SK-N-SH (cell line): ENCODE data around the gene NPR1.

Experiments used
- NFIC ChIP-seq: IDR thresholded peaks from 2 replicates; pipeline ENCODE4 v1.4.0; 2012; ENCODE audit warnings: borderline replicate concordance
- YY1 ChIP-seq: IDR thresholded peaks from 2 replicates; pipeline ENCODE4 v1.4.0; 2012; ENCODE audit warnings: low read depth, mild to moderate bottlenecking
- TF ChIP-seq, protein P1 (sequence below): fragments of 200-600 bp; sonication (generic); IDR thresholded peaks from 2 replicates; pipeline ENCODE4 v1.6.1; 2017; ENCODE audit warnings: antibody characterized with exemption, mild to moderate bottlenecking, moderate library complexity
- TF ChIP-seq, protein P2 (sequence below): IDR thresholded peaks from 2 replicates; pipeline ENCODE4; 2012

DNA sequence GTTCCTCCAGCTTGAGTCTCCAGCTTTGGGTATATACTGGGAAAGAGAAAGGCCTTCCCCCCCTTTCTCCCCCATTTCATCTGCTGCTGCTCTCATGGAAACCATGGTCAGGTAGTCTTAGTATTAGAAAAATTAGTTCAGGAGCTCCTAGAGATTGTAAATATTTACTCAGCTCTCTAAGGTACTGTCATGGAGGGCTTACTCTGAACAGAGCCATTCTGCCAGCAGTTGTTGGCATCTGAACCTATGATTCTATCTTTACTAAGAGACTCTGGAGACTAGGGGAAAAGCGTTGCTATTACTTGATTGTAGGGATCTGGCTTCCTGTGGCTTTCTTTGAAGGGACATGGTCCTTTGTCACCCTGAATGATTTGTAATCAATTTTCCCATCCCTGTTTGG lies 55.5 kb downstream of the NPR1 start:
- no peak for TF ChIP-seq NFIC
- TF ChIP-seq, protein P1, sequence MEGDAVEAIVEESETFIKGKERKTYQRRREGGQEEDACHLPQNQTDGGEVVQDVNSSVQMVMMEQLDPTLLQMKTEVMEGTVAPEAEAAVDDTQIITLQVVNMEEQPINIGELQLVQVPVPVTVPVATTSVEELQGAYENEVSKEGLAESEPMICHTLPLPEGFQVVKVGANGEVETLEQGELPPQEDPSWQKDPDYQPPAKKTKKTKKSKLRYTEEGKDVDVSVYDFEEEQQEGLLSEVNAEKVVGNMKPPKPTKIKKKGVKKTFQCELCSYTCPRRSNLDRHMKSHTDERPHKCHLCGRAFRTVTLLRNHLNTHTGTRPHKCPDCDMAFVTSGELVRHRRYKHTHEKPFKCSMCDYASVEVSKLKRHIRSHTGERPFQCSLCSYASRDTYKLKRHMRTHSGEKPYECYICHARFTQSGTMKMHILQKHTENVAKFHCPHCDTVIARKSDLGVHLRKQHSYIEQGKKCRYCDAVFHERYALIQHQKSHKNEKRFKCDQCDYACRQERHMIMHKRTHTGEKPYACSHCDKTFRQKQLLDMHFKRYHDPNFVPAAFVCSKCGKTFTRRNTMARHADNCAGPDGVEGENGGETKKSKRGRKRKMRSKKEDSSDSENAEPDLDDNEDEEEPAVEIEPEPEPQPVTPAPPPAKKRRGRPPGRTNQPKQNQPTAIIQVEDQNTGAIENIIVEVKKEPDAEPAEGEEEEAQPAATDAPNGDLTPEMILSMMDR: no peak
- no peak for TF ChIP-seq YY1
- TF ChIP-seq, protein P2, sequence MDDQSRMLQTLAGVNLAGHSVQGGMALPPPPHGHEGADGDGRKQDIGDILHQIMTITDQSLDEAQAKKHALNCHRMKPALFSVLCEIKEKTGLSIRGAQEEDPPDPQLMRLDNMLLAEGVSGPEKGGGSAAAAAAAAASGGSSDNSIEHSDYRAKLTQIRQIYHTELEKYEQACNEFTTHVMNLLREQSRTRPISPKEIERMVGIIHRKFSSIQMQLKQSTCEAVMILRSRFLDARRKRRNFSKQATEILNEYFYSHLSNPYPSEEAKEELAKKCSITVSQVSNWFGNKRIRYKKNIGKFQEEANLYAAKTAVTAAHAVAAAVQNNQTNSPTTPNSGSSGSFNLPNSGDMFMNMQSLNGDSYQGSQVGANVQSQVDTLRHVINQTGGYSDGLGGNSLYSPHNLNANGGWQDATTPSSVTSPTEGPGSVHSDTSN: no peak
